Measurements from ENCODE around the gene PPP1R7. TPM values are rescaled to one million over a fixed set of nuclear protein-coding genes. Genes with fewer than 3 reads are reported as not detected.
"Not testable (repeated sequence)": the region's sequence is repeated elsewhere in the genome, so short reads cannot be mapped to it uniquely, and the experiment has no call there.

PPP1R7 gene
- total RNA-seq, 1 experiment from 2014 or later = 69.6 TPM

DNA sequence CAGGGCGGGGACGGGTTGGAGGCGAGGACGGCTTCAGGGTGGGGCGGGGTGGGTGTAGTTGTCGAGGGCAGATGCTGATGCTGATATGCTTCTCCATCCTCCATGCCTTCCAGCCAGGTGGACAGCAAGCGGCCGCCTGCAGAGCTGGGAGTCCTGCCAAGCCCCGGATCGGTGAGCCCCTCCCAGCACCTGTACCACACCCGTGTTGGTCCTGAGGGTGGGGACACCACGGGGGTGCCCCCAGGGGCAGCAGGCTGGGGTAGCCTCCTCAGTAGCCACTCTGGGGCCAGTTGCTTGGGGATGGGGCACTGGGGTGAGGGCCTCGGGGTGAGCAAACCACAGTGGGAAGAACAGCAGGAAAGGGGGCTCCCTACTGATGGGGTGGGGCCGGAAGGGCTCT lies 40.8 kb downstream of the PPP1R7 start:
- no peak for DNase-seq (ENCODE audit: low spot score)

DNA sequence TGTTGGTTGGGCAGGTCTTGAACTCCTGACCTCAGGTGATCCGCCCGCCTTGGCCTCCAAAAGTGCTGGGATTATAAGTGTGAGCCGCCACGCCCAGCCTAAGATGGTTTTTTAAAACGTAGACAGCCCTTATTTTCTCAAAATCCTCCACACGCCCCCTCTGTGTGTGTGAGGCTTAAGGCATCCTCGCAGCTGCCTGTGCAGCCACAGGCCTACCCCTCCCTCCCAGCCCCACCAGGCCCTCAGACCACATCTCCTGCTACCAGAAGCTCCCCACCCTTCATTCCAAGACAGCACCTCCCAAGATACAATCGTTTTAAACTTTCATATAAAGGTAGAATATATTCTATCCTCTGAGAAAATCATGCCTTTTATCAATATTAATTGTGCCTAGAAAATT lies 43.0 kb downstream of the PPP1R7 start:
- DNase-seq (ENCODE audit: low spot score) = no peak

DNA sequence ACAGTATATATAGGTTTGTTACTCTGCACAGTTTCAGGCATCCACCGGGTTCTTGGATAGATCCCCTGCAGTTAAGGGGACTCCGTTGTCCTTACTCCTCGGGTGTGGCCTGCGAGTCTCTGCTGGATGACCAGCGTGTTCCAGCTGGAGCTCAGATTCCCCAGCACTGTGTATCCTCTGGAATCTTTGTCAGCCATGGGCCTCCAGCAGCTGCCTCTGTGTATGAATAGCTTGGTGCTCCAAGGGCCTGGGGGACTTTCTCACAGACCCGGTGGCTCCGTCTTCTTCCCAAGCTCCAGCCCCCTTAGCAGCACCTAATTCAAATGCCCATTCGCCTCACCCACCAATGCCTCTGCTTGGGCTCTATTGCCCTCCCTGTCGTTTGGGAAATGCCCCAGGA lies 44.5 kb downstream of the PPP1R7 start:
- no peak for DNase-seq (ENCODE audit: low spot score)

DNA sequence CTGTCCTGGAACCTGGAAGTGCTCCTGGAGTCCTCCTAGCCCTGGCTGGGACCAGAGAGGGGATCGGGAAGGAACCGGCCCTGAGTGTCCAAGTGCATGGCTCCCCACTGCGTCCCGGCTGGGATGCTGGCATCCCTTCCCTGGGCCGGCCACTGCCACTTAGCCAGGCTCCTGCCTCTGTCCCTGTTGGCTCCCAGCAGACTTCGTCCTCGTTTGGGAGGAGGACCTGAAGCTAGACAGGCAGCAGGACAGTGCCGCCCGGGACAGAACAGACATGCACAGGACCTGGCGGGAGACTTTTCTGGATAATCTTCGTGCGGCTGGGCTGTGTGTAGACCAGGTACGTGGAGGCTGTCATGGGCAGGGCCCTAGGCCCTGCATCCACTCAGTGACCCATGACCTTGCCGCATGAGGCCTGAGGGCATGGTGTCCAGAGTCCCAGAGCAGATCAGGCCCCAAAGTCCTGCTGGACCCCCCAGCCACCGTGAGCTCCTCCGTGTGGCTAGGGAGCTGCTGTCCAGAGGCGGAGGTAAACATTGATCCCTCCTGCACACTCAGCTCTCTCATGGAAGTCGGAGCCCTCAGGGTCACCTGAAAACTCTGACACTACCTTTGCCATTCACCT lies 45.4 kb downstream of the PPP1R7 start:
- DNase-seq (ENCODE audit: low spot score) = no peak

DNA sequence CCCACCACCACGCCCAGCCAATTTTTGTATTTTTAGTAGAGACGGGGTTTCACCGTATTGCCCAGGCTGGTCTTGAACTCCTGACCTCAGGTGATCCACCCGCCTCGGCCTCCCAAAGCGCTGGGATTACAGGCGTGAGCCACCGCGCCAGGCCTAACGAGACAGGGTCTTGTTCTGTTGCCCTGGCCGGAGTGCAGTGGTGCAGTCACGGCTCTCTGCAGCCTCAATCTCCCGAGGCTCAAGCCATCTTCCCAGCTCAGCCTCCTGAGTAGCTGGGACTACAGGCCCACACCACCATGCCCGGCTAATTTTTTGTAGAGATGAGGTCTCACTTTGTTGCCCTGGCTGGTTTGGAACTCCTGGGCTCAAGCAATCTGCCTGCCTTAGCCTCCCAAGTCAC lies 47.0 kb downstream of the PPP1R7 start:
- DNase-seq (ENCODE audit: low spot score) = not testable (repeated sequence)

DNA sequence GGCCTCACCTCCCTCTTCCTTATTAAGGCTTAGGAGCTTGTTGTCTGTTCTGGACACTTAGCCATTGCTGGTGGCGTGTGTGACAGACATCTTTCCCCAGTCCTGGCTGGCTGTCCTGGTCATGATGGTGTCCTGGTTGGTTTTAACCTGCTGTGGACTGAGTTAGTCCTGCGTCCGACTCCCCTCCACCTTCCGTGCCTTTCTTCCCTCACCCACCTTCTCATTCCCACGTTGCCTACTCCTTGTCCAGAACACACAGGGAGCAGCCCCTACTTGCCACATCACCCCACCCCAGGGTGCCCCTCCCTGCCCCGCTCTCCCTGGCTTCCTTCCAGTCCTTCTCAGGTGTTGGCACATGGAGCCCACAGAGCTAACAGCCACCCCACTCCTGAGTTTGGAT lies 47.7 kb downstream of the PPP1R7 start:
- no peak for DNase-seq (ENCODE audit: low spot score)

DNA sequence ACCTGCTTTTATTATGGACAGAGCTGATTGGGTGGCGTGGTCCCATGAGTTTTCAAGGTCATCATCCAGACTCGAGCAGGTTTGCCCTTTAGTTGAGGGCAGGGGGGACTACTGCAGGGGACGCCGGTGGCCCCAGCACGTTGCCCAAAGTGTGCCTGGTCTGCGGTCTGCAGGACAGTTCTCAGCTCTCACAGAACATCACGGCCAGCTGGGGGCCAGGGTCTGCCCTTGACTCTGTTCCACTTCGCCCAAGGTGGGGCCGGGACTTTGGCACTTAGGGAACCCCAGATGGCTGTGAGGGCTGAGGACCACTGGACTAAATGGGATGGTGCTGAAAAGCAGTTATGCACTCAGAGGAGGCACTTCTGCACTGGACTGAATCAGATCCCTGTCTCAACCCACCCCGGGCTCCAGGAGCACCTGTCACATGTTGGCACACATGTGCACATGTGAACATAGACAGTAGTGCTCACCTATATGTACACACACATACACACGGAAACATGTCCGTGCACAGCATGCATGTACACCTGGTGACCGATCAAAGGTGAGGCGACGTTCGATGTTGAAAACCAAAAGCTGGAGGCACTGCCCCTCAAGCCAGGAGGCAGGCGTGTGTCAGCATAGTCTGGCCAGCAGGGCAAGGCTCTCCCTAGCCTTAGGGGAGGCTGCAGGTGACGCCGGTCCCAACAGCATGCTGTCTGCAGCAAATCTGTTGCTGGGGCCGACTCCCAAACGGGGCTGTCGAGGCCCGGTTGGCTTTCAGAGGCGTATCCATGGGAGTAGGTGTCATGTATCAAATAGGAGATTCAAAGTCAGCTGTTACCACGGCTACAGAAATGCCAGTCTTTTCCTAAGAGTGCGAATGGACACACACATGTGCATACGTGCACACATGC lies 48.4 kb downstream of the PPP1R7 start:
- DNase-seq (ENCODE audit: low spot score) = no peak

DNA sequence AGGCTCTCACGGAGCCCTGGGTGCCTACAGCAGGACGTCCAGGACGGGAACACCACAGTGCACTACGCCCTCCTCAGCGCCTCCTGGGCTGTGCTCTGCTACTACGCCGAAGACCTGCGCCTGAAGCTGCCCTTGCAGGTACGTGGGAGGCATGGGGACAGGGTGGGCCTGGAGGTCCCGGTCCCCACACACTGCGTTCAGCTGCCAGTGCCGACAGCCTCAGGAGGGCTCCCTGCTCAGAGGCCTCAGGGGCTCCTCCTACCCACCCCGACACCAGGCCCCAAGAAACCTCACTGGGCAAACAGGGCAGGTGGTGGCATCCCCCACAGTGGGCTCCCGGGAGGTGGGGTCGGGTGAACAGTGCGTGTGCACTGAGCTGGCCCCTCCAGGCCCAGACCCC lies 49.0 kb downstream of the PPP1R7 start:
- no peak for DNase-seq (ENCODE audit: low spot score)

DNA sequence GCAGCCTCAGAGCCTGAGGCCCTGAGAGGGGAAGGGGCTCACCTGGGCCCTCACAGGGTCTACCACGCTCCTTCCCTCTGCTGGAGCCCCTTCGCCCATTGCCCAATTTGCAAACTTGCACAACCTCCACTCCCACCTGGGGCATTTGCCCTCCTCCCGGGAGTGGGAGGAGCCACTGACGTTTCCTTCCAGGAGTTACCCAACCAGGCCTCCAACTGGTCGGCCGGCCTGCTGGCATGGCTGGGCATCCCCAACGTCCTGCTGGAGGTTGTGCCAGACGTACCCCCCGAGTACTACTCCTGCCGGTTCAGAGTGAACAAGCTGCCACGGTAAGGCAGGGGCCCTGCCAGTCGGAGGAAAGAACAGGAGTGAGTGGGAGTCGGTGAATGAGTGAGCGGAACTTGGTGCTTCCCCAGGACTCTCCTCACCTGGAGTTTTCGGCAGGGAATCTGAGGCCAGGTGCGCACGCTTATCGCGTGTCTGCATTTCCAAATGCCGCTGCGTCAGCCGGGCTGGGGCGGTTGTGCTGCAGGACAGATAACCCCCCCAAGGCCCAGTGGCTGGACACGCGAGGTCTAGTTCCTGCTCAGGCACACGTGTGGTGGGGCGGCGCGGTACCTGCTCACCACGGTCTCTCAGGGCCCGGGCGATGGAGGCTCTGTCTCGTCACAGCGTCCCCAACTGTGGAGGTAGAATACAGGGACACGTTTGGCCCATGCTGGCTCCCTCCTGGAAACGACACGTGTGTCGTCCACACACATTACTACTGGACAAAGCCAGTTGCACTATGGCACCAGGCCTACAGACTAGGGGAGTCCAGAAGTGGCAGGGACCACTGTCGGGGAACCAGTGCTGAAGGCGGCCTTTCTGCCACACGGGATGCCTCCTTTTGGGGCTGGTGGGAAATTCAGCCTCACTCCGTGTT lies 49.9 kb downstream of the PPP1R7 start:
- DNase-seq (ENCODE audit: low spot score) = no peak

DNA sequence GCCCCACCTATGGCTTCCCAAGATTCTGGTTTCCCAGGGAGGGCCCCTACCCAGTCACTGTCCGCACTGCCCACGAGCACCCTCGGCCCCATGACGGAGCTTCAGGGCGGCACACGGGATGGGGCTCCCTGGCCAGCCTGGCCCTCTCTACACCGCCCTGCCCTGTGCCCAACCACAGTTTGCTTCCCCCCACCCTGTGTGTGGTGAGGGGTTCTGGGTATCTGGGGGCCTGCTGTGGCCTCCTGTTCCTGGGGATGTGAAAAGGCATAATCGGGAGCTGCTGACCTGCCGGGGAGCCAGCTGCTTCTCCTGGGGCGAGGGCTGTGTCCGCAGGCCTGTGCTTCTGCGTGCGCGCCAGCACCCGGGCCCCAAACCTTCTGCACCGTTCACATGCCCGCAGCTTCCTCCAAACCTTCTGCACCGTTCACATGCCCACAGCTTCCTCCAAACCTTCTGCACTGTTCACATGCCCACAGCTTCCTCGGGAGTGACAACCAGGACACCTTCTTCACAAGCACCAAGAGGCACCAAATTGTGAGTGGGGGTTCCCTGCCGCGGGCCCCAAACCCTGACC lies 50.6 kb downstream of the PPP1R7 start:
- DNase-seq (ENCODE audit: low spot score) = no peak

DNA sequence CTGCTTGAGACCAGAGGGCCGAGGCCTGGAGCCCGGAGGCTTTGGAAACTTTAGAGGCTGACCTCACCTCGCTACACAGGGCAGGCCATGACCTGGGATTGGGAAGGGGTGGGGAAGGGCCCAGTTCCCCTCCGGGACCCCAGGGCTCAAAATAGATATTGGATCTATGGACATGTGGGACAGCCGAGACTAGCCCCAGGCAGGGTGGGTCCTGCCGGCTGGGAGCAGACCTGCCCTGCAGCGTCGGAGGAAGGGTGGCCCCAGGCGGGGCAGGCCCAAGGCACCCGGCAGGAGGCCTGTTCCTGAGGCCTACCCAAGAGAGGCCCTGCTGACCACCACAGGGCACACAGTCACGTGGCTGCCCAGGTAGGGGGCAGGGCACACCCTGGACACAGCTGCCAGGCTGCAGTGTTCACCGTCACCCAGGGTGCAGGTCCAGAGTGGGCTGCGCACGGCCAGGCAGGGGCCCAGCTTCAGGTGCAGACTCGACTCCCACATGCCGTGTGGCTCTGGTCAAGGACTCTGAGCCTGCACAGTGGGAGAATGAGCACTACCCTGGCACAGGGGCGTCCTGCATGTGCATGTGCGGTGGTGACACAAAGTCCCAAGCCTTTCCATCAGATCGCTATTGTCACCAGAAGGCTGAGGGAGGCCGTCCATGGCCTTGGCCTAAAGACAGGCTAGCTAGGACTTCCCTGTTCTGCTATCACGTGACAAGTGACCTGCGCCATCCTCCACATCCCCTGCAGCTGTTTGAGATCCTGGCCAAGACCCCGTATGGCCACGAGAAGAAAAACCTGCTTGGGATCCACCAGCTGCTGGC lies 51.4 kb downstream of the PPP1R7 start:
- no peak for DNase-seq (ENCODE audit: low spot score)

DNA sequence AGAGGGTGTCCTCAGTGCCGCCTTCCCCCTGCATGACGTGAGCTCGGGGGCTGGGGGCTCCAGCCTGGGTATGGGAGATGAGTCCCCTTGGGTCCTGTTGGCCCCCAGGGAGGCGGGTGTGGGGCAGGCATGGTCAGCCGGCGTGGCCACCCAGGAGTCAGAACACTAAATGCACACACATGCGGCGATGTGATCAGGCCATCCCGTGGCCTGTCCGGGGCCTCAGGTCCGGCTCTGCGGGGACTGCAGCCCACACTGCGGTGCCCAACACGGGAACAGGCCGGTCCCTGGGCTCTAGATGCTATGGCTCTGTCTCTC lies 52.0 kb downstream of the PPP1R7 start:
- no peak for DNase-seq (ENCODE audit: low spot score)

DNA sequence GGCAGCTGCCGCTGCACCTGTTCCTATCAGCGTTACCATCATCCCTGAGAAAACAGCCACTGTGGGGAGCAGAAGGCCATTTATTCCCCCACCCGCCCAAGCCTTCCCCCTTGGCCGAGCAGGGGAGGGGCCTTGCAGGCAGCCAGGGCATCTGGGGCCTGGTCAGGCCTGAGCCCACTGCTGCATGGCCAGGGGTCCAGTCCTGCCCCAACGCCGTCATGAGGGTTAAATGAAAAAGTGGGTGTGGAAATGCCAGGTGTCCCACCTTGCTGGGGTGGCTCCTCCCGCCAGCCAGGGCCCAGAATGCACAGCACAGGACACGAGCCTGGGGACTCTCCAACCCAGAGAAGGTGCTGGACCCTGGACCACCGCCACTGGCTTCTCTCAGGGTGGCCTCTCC lies 52.4 kb downstream of the PPP1R7 start:
- DNase-seq (ENCODE audit: low spot score) = no peak

DNA sequence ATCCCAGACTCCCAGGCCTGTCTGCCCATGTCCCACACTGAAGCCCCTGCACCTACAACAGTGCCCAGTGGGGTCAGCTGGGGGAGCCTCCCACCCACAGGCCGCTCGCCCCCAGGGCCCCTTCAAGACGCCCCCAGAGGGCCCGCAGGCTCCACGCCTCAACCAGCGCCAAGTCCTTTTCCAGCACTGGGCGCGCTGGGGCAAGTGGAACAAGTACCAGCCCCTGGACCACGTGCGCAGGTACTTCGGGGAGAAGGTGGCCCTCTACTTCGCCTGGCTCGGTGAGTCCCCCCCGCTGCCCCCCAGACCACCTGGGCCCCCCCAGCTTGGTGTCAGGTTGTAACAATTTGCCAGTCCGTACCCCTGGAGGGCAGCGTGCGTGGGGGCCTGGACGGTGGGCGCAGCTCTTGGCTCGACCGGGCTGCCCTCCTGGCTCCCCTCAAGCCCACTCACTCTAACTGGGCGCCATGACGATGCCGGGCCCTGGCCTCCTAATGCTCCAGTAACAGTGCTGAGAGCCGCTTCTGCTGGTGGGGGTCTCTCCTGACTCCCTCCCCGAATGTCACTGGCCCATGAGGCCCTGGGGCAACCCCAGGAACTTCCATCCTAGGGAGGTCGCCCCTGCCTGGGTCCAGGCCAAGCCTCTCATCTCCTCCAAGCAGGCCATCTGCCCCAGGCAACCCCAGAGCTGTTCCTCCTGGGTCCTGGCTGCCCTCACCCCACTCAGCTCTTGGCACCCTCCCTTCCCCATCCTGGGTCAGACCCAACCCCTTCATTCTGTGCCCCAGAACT lies 53.1 kb downstream of the PPP1R7 start:
- no peak for DNase-seq (ENCODE audit: low spot score)

DNA sequence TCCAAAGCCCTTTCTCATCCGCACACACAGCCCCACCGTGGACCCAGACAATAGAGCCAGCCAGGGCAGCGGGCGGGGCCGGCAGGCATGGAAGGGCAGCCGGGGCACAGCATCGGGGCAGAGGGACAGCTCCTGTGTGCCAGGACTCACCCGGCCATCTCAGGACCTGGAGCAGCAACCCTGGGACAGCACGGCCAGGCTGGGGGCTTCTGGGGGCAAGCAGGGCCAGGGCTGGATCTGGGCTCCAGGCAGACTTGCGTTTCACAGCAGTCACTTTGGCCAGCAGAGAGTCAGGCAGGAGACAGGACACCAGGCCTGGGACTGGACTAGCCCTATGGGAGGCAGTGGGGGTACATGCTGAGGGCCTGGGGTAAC lies 53.7 kb downstream of the PPP1R7 start:
- DNase-seq (ENCODE audit: low spot score) = no peak

DNA sequence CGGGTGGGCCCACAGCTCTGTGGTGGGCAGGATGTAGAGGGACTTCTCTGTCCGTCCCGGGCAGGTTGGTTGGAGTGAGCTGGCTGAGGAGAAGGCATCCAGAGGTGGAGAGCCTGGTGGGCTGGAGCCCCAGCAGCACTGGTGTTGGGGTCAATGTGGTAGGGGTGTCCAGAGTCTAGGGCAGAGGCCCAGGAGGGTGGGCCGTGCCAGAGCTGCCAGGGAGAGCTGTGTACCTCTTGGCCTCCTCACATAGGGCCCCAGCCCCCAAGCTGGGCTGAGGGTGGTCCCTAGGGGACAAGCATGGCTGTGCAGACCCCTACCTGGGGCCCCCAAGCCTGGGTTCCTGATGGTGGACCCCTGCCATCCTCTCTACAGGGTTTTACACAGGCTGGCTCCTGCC lies 54.2 kb downstream of the PPP1R7 start:
- no peak for DNase-seq (ENCODE audit: low spot score)

DNA sequence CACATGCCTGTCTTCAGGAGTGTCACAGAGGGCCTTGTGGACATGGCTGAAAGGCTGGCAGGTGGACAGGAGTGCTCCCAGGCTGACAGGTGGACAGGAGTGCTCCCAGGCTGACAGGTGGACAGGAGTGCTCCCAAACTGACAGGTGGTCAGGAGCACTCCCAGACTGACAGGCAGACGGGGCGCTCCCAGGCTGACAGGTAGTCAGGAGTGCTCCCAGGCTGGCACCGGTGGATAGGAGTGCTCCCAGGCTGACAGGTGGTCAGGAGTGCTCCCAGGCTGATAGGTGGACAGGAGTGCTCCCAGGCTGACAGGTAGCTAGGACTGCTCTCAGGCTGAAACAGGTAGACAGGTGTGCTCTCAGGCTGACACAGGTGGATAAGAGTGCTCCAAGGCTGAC lies 54.8 kb downstream of the PPP1R7 start:
- no peak for DNase-seq (ENCODE audit: low spot score)

DNA sequence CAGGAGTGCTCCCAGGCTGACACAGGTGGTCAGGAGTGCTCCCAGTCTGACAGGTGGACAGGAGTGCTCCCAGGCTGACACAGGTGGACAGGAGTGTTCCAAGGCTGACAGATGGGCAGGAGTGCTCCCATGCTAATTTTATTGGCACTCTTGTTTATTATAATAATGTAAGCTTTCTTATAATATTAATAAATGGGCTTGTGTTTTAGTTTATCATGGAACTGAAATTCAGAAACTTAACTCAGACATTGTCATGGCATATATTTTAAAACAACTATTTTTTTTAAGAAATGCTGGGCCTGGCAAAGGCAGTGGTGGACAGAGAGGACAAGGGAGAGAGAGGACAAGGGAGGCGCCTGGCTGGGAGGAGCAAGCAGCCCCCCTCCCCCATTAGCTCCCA lies 56.9 kb downstream of the PPP1R7 start:
- DNase-seq (ENCODE audit: low spot score) = no peak

DNA sequence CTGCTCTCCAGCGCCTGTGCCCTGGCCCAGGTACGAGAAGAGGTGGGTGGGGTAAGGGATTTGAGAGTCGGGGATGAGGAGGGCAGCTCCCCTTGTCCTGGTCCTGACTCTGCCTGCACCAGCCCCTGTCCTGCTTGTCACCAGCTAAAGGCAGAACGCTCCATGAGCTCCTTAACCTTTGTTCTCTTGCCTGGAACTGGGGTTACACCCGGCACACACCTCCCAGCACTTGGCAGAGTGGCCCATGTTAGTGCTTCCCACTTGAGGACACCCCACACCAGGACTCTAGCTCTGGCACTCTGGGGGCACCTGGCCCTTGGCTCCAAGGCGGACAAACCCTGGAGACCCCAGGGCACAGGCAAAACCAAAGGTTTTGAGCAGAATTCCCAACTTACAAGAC lies 57.4 kb downstream of the PPP1R7 start:
- DNase-seq (ENCODE audit: low spot score) = no peak

DNA sequence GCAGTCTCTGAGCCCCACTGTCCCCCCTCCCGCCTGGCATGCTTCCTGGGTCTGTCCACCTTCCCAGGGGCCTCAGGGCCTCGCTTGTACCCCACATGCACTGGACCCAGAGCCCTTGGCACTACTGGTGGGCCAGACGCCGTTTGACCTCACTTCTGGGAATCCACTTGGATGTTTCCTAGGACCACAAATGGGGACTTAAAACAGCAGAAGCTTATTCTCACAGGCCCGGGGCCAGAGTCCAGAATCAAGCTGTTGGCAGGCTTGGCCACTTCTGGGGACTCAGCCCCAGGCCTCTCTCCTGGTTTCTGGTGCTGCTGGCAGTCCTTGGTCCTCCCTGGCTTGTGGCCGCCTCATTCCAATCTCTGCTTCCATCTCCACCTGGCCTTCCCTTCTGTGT lies 57.8 kb downstream of the PPP1R7 start:
- no peak for DNase-seq (ENCODE audit: low spot score)
